BE2C (cell line): ENCODE results near the gene PIGS.

Experiments used
- DNase-seq: peaks from one replicate; pipeline ENCODE4 v3.0.0-alpha.2; 2020
- H3K27me3 ChIP-seq: fragments of 250-450 bp; sonication (Bioruptor Pico); 2 replicates; pipeline ENCODE4 v1.5.1; 2020; ENCODE audit warnings: mild to moderate bottlenecking
- H3K36me3 ChIP-seq: fragments of 250-450 bp; sonication (Bioruptor Pico); 2 replicates; pipeline ENCODE4 v1.5.1; 2020; ENCODE audit warnings: mild to moderate bottlenecking
- H3K4me1 ChIP-seq: fragments of 250-450 bp; sonication (Bioruptor Pico); 2 replicates; pipeline ENCODE4 v1.5.1; 2020
- H3K4me3 ChIP-seq: 2 replicates; pipeline ENCODE4 v1.5.1; 2011; ENCODE audit warnings: low read depth, low read length
- H3K9me3 ChIP-seq: fragments of 250-450 bp; sonication (Bioruptor Pico); 2 replicates; pipeline ENCODE4 v1.5.1; 2020
- TF ChIP-seq, protein P1 (sequence below): IDR thresholded peaks from 2 replicates; pipeline ENCODE4 v1.5.1; 2012; ENCODE audit warnings: mild to moderate bottlenecking, low read depth, low read length

Gene PIGS

GRCh38 chr17:28505986-28506665 lies 65.2 kb downstream of the PIGS start, which contains the start of gene FOXN1:
FOXN1 (plus strand) TSS chr17:28506348; CDS start chr17:28523970, 17,622 bp downstream.
- no peak for DNase-seq
- Histone ChIP-seq H3K4me1 (peaks cover 5% of the 10 kb centered on the region), H3K9me3 (no peaks in the 10 kb centered on the region), H3K27me3 (no peaks in the 10 kb centered on the region), H3K4me3 (no peak within 1 kb of the TSS), H3K36me3 (no peaks in the 10 kb centered on the region)
- TF ChIP-seq, protein P1, sequence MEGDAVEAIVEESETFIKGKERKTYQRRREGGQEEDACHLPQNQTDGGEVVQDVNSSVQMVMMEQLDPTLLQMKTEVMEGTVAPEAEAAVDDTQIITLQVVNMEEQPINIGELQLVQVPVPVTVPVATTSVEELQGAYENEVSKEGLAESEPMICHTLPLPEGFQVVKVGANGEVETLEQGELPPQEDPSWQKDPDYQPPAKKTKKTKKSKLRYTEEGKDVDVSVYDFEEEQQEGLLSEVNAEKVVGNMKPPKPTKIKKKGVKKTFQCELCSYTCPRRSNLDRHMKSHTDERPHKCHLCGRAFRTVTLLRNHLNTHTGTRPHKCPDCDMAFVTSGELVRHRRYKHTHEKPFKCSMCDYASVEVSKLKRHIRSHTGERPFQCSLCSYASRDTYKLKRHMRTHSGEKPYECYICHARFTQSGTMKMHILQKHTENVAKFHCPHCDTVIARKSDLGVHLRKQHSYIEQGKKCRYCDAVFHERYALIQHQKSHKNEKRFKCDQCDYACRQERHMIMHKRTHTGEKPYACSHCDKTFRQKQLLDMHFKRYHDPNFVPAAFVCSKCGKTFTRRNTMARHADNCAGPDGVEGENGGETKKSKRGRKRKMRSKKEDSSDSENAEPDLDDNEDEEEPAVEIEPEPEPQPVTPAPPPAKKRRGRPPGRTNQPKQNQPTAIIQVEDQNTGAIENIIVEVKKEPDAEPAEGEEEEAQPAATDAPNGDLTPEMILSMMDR, result no peak

DNA sequence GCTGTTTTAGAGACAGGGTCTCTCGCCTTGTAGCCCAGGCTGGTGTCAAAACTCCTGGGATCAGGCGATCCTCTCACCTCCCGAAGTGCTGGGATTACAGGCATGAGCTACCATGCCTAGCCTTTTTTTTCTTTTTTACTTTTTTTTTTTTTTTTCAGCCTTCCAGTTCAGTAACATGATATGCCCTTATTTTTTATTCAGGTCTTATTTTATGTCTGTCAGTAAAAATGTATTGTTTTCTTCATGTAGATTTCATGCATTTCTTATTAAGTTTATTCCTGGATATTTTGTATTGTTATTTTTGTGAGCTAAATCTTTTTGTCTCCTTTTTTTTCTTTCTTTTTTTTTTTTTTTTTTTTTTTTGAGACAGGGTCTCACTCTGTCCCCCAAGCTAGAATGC lies 67.9 kb downstream of the PIGS start:
- TF ChIP-seq, protein P1, result no peak
- Histone ChIP-seq H3K27me3 (no peaks in the 10 kb centered on the region), H3K4me1 (peaks cover 7% of the 10 kb centered on the region), H3K9me3 (no peaks in the 10 kb centered on the region), H3K36me3 (no peaks in the 10 kb centered on the region), H3K4me3 (no peak overlapping the region)
- no peak for DNase-seq
